IMR-90 (cell line): ENCODE data around the gene CD101. TPM values are rescaled to one million over a fixed set of nuclear protein-coding genes. Genes with fewer than 3 reads are reported as not detected.

Experiments
- ATAC-seq: fragments of 200-7000 bp; cut with Tn5 transposase; 2 replicates; pipeline ENCODE4 v1.9.1; 2020; ENCODE audit warnings: low read depth, mild to moderate bottlenecking, moderate library complexity
- BruUV-seq: library from RNA; stranded (reverse); fragments of 400-500 nt; replicated peaks from 2 replicates; lab custom pipeline; 2021; lab: Mats Ljungman, UMichigan
- CTCF ChIA-PET: fragments of 300-600 bp; formaldehyde crosslinking; extraction: SDS; loops from one replicate; lab custom pipeline; 2021; ENCODE audit warnings: antibody characterized with exemption; lab: Yijun Ruan, JAX
- POLR2A ChIA-PET: fragments of 300-600 bp; sonication (Branson Sonifier 250); formaldehyde crosslinking; loops from one replicate; lab custom pipeline; 2022; ENCODE audit warnings: antibody characterized with exemption; ENCODE audit not compliant: unreplicated experiment; lab: Charles Lee
- DNase-seq: peaks from one replicate; pipeline ENCODE4 v3.0.0; 2013
- H2AFZ ChIP-seq: replicated peaks from 2 replicates; pipeline ENCODE3; 2013; ENCODE audit warnings: low read length, mild to moderate bottlenecking; ENCODE audit not compliant: poor library complexity
- H2AK5ac ChIP-seq: 2 replicates; pipeline ENCODE4 v1.6.1; 2013; ENCODE audit warnings: low read depth, low read length, inconsistent platforms
- H2AK9ac ChIP-seq: replicated peaks from 2 replicates; pipeline ENCODE3; 2013; ENCODE audit warnings: mild to moderate bottlenecking, low read depth, low read length, moderate library complexity; ENCODE audit not compliant: poor library complexity
- H2BK120ac ChIP-seq: 2 replicates; pipeline ENCODE4 v1.6.1; 2013; ENCODE audit warnings: low read depth, low read length, inconsistent platforms
- H2BK15ac ChIP-seq: 3 replicates; pipeline ENCODE4 v1.6.1; 2013; ENCODE audit warnings: low read depth, low read length, inconsistent platforms
- H2BK20ac ChIP-seq: 2 replicates; pipeline ENCODE4 v1.6.1; 2013; ENCODE audit warnings: low read depth, mild to moderate bottlenecking, inconsistent platforms, low read length, moderate library complexity
- H2BK5ac ChIP-seq: 2 replicates; pipeline ENCODE4 v1.6.1; 2013; ENCODE audit warnings: mild to moderate bottlenecking, low read depth, low read length, inconsistent platforms; ENCODE audit not compliant: poor library complexity, severe bottlenecking
- H3K14ac ChIP-seq: replicated peaks from 2 replicates; pipeline ENCODE4 v1.6.1; 2013; ENCODE audit warnings: low read depth, low read length, inconsistent platforms
- H3K18ac ChIP-seq: 2 replicates; pipeline ENCODE4 v1.6.1; 2013; ENCODE audit warnings: low read depth, low read length, control low read depth
- H3K23ac ChIP-seq: 2 replicates; pipeline ENCODE4 v1.6.1; 2013; ENCODE audit warnings: low read depth, low read length, inconsistent platforms
- H3K27ac ChIP-seq: 2 replicates; pipeline ENCODE4 v1.5.1; 2013; ENCODE audit warnings: mild to moderate bottlenecking, control low read depth, low read length; ENCODE audit not compliant: insufficient read depth
- H3K27me3 ChIP-seq: 2 replicates; pipeline ENCODE4 v1.6.1; 2013; ENCODE audit warnings: low read length; ENCODE audit not compliant: control insufficient read depth, insufficient read depth
- H3K36me3 ChIP-seq: 2 replicates; pipeline ENCODE4 v1.6.1; 2013; ENCODE audit warnings: low read length, mixed read lengths; ENCODE audit not compliant: control insufficient read depth, insufficient read depth
- H3K4ac ChIP-seq: 2 replicates; pipeline ENCODE4 v1.6.1; 2013; ENCODE audit warnings: low read depth, low read length, inconsistent platforms
- H3K4me1 ChIP-seq: 2 replicates; pipeline ENCODE4 v1.6.1; 2013; ENCODE audit warnings: low read length, mixed read lengths; ENCODE audit not compliant: control insufficient read depth, insufficient read depth
- H3K4me2 ChIP-seq: 2 replicates; pipeline ENCODE4 v1.6.1; 2013; ENCODE audit warnings: low read depth, mild to moderate bottlenecking, control low read depth, low read length, moderate library complexity
- H3K4me3 ChIP-seq: 2 replicates; pipeline ENCODE4 v1.5.1; 2013; ENCODE audit warnings: low read depth, mild to moderate bottlenecking, control low read depth, low read length, moderate library complexity; ENCODE audit not compliant: insufficient read depth
- H3K56ac ChIP-seq: 2 replicates; pipeline ENCODE4 v1.6.1; 2013; ENCODE audit warnings: low read length, inconsistent platforms; ENCODE audit not compliant: insufficient read depth; ENCODE audit errors: extremely low read depth
- H3K79me1 ChIP-seq, 2 experiments: 2 replicates each; pipeline ENCODE4 v1.6.1; 2013; ENCODE audit warnings: low read length in 2 of 2, inconsistent platforms in 1 of 2, low read depth in 1 of 2
- H3K9ac ChIP-seq: 2 replicates; pipeline ENCODE4 v1.6.1; 2013; ENCODE audit warnings: low read depth, low read length, control low read depth
- H3K9me1 ChIP-seq: 2 replicates; pipeline ENCODE4 v1.6.1; 2013; ENCODE audit warnings: low read length, inconsistent platforms; ENCODE audit not compliant: insufficient read depth
- H3K9me3 ChIP-seq: 2 replicates; pipeline ENCODE4 v1.6.1; 2013; ENCODE audit warnings: low read length; ENCODE audit not compliant: control insufficient read depth, insufficient read depth
- H4K20me1 ChIP-seq: 2 replicates; pipeline ENCODE4 v1.6.1; 2013; ENCODE audit warnings: low read length, inconsistent platforms; ENCODE audit not compliant: insufficient read depth
- H4K5ac ChIP-seq: 2 replicates; pipeline ENCODE4 v1.6.1; 2013; ENCODE audit warnings: mild to moderate bottlenecking, low read depth, low read length, control low read depth
- H4K8ac ChIP-seq, 2 experiments: 2 replicates each; pipeline ENCODE4 v1.6.1; 2013; ENCODE audit warnings: low read depth in 2 of 2, low read length in 2 of 2, control low read depth in 1 of 2, inconsistent platforms in 1 of 2
- H4K91ac ChIP-seq: 2 replicates; pipeline ENCODE4 v1.6.1; 2013; ENCODE audit warnings: low read depth, low read length, inconsistent platforms; ENCODE audit not compliant: insufficient read depth
- BHLHE40 ChIP-seq: fragments of 150-350 bp; IDR thresholded peaks from 2 replicates; pipeline ENCODE4 v1.6.1; 2016; ENCODE audit warnings: mild to moderate bottlenecking, low read depth, low read length
- CEBPB ChIP-seq: IDR thresholded peaks from 2 replicates; pipeline ENCODE4 v1.6.1; 2012; ENCODE audit warnings: low read depth, low read length, improper control_type of control experiment
- RFX5 ChIP-seq: IDR thresholded peaks from 2 replicates; pipeline ENCODE4 v1.8.0; 2012; ENCODE audit warnings: low read depth, mild to moderate bottlenecking, low read length, moderate library complexity
- USF2 ChIP-seq: fragments of 150-350 bp; IDR thresholded peaks from 2 replicates; pipeline ENCODE4 v1.6.1; 2017; ENCODE audit warnings: mild to moderate bottlenecking, antibody characterized with exemption, low read length, low read depth
- WGBS, 2 experiments: methylation state at CpG; one replicate each; pipeline versions ENCODE4 v1.1.5 to v1.1.7; 2013; ENCODE audit warnings: missing lambda C conversion rate in 2 of 2; ENCODE audit not compliant: insufficient read length in 1 of 2; ENCODE audit errors: extremely low coverage in 2 of 2; 5-methylcytosine and 5-hydroxymethylcytosine counted together
- dilution Hi-C: fragments of 300-500 bp; cut with HindIII; formaldehyde crosslinking; loops from one replicate; pipeline ENCODE4 v1.14.3; 2018; ENCODE audit warnings: low sequenced_read_pairs; ENCODE audit not compliant: unreplicated experiment
- in situ Hi-C: fragments of 300-500 bp; cut with MboI; formaldehyde crosslinking; loops from 3 replicates; pipeline ENCODE4 v1.14.3; 2019; ENCODE audit warnings: low sequenced_read_pairs, inconsistent platforms, mixed read lengths
- intact Hi-C: fragments of 100-400 bp; cut with micrococcal nuclease; formaldehyde crosslinking; loops from 2 replicates; pipeline ENCODE4 v1.10.0; 2022
- polyA plus RNA-seq, 3 experiments: library from polyadenylated mRNA; depleted of rRNA; stranded (reverse); fragments of >200 nt; gene quantifications; 2 replicates each; pipeline ENCODE4 v1.2.3, GENCODE V29; 2012; ENCODE audit warnings: low replicate concordance in 1 of 3
- total RNA-seq: library from RNA; depleted of rRNA; stranded (reverse); fragments of >200 nt; gene quantifications from 2 replicates; pipeline ENCODE4 v1.2.3, GENCODE V29; 2012

The CD101 gene
- total and polyA plus RNA-seq, 2 of the 4 experiments (the other 2 are of a cell fraction): not detected

DNA sequence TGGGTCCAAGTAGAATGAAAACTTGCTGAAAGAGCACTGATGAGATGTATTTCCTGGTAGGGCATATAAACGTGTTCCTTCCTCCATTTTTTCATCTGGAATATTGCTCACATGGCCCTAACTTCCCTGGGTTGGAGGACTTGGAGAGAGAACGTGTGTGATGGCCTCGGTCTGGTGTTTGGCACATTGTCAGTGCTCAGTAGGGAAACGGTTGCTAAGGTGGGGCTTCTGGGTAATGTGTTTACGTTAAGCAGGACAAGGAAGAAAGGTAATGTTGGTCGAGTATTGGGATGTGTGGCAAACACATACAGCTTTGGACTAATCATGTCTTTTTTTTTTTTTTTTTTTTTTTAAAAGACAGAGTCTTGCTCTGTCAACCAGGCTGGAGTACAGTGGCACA is 64.8 kb downstream of the CD101 start:
- no peak for DNase-seq
- no peak overlapping the region for H3K18ac ChIP-seq
- no CpG with 5 or more reads among the region's 6 CpGs for WGBS, 2 experiments
- no peak for ATAC-seq
- ChIA-PET CTCF (interaction anchor here (1.3 to 4.4 kb wide), 3 partner anchors 62 to 273 kb away, joined by 3 to 43 read pairs (median 41); no protein-coding TSS in a partner anchor), POLR2A (no interaction called here)
- dilution Hi-C loops: no loop called here
- H3K4ac ChIP-seq: no peak overlapping the region
- H4K5ac ChIP-seq: no peak overlapping the region
- H2AK5ac ChIP-seq: no peak overlapping the region
- no peak overlapping the region for H2BK5ac ChIP-seq
- no peak overlapping the region for H4K91ac ChIP-seq
- H3K14ac ChIP-seq: no peak overlapping the region
- H2BK15ac ChIP-seq: no peak overlapping the region
- H2BK20ac ChIP-seq: no peak overlapping the region
- no peak overlapping the region for H3K4me2 ChIP-seq
- H3K36me3 ChIP-seq: no peaks in the 10 kb centered on the region; the same call in 1 of the 2 replicates
- H3K56ac ChIP-seq: no peak overlapping the region
- H2AK9ac ChIP-seq: no peak overlapping the region
- no peaks in the 10 kb centered on the region for H3K27me3 ChIP-seq
- H3K4me3 ChIP-seq: no peak overlapping the region
- in situ Hi-C loops: no loop called here
- no peak overlapping the region for H4K8ac ChIP-seq
- H2AFZ ChIP-seq: no peak overlapping the region
- H3K79me1 ChIP-seq: peaks cover 5 to 9% of the 10 kb centered on the region in 2 experiments; a peak in 1 of 4 replicates
- no peak overlapping the region for H3K9ac ChIP-seq
- H3K9me1 ChIP-seq: no peaks in the 10 kb centered on the region
- no peak overlapping the region for H2BK120ac ChIP-seq
- no peak overlapping the region for H3K23ac ChIP-seq
- no peaks in the 10 kb centered on the region for H4K20me1 ChIP-seq
- no TSS peak for BruUV-seq
- H3K27ac ChIP-seq: no peak overlapping the region
- TF ChIP-seq RFX5: no peak
- TF ChIP-seq USF2: no peak
- TF ChIP-seq CEBPB: no peak
- no peak for TF ChIP-seq BHLHE40
- intact Hi-C loops: loop anchor here (10.0 kb wide), 2 partner anchors 688 to 858 kb away; partner anchors contain the start of genes GDAP2 and WDR3
- no peaks in the 10 kb centered on the region for H3K9me3 ChIP-seq
- H3K4me1 ChIP-seq: no peaks in the 10 kb centered on the region
